Activated naive CD4-positive, alpha-beta T cell (primary cell): ENCODE data around the gene TRPV6.

Experiments
- DNase-seq, 4 experiments: peaks; one replicate each; lab custom pipeline; 2025; lab: John Stamatoyannopoulos, UW

The TRPV6 gene

DNA sequence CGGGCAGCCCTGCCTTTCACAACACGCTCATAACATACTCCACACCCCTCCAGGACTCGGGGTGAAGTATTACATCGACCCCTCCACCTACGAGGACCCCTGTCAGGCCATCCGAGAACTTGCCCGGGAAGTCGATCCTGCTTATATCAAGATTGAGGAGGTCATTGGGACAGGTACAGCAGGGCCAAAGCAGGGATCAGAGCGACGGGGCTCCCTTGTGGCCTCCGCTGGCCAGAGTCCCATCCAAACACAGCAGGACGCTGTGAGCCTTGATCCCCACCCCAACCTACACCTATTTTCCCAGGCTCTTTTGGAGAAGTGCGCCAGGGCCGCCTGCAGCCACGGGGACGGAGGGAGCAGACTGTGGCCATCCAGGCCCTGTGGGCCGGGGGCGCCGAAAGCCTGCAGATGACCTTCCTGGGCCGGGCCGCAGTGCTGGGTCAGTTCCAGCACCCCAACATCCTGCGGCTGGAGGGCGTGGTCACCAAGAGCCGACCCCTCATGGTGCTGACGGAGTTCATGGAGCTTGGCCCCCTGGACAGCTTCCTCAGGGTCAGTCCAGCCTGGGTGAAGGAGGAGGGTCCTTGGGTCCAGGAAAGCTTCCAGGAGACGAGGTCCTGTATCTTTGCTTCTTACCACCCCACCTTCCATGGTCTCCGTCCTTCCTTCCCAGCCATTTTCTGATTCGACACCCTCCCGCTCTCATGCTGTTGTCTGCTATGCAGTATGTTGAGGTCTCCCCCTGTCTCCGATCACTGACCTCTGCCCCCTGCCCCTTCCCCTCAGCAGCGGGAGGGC is 17.2 kb downstream of the TRPV6 start:
- no peak for DNase-seq

- DNase-seq: no peak
These were observed 18.0 kb downstream of the TRPV6 start for GRCh38 chr7:142867398-142868187.

DNA sequence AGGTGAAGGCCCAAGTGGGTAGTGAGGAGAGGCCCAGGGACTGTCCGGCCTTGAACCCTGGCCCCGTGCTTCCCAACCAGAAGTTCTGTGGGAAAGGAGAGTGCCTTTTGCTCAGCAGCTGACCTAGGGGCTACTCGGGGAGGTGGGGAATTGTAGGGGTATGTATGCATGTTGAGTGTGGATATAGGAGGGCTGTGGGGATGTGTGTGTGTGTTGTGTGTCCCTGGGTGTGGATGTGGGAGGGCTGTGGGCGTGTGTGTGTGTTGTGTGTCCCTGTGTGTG is 18.5 kb downstream of the TRPV6 start:
- no peak for DNase-seq

GRCh38 chr7:142866361-142867096 is 19.0 kb downstream of the TRPV6 start:
- no peak for DNase-seq

- no peak for DNase-seq
These were observed 19.8 kb downstream of the TRPV6 start for GRCh38 chr7:142865766-142866165.

DNA sequence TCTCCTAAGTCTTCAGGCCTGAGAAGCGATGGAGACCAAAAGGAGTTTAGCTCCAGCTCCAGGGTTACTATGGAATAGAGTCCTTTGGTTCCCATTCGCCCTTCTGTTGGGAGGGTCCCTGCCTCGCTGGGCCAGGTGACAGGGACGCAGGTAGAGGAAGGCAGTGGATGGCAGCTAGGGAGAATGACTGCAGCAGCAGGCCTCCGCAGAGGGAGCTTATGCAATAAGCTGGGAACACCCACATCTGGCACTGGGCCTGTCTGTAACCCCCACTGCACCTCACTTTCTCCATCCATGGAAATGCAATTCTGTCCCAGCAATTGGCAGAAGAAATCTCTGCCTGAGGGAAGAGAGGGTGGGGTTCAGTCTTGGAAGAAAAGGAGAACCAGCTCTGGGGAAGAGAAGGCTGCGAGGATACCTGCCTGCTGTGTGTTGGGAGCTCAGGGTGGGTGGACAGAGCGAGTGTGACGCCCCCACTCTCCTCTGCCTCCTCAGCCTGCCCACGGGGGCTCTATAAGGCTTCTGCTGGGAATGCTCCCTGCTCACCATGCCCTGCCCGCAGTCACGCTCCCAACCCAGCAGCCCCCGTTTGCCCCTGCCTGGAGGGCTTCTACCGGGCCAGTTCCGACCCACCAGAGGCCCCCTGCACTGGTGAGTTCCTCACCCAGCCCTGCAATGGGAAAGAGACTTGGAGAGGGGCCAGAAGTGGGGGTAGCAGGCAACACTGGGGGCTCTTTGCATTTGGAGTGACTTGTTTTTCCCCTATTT is 20.4 kb downstream of the TRPV6 start:
- no peak for DNase-seq

GRCh38 chr7:142863891-142864685 is 21.5 kb downstream of the TRPV6 start:
- DNase-seq: no peak

GRCh38 chr7:142862786-142863400 is 22.7 kb downstream of the TRPV6 start:
- DNase-seq: no peak

GRCh38 chr7:142862351-142862750 is 23.2 kb downstream of the TRPV6 start:
- no peak for DNase-seq

DNA sequence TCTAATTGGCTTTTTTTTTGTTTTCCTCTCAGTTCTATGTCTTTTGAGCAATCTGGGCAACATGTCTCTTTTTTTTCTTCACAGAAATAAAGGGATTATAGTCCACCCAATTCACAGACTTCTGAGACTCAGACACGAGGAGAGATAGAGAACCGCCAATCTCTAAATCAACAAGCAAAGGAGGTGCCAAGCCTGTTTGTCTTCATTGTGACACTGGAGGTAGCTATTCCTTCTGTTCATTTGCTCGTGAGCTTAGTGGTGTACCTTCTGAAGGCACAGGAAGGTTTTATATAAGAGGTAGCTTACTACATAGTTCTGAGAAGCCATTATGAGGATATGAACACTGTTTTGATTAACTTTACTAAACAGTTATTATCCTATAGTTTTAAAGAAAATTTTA is 24.6 kb downstream of the TRPV6 start:
- DNase-seq: no peak

DNA sequence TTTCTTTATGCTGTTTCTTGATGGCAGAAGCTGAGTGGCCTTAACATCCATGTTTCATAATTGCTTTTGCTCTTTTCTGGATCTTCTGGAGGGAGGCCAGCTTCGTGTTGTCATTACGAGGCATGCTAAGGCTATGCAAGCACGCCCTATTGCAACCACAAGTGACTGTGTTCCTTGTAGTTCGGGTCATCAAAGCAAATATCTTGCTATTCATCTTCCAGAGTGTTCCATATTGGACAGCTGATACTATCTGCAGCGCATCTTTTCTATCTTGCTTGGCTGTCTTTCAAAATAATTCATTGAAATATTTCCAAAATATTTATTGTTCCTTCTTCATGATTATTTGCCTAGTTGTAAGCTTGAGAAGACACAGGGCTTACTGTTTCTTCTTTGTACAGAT is 25.7 kb downstream of the TRPV6 start:
- DNase-seq: no peak

DNA sequence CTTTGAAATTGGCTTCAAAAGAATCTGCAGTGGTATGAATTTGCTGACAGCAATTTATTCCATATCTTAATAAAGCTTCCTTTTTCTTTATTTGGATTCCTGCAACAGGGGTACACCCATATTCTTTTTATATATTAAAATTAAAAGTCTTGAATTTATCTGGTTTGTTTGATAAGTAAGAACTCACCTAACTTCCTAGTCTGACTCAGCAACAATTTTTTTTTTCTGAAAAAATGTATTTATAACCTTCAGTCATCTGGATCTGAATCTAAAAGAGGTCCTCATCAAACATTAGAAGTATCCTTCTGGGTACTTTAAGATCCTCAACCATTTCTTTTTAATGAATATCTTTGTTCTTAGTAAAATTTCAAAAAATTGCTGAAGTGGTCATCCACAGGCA is 26.1 kb downstream of the TRPV6 start:
- DNase-seq: no peak

GRCh38 chr7:142857625-142858024 is 27.9 kb downstream of the TRPV6 start:
- DNase-seq: no peak

DNA sequence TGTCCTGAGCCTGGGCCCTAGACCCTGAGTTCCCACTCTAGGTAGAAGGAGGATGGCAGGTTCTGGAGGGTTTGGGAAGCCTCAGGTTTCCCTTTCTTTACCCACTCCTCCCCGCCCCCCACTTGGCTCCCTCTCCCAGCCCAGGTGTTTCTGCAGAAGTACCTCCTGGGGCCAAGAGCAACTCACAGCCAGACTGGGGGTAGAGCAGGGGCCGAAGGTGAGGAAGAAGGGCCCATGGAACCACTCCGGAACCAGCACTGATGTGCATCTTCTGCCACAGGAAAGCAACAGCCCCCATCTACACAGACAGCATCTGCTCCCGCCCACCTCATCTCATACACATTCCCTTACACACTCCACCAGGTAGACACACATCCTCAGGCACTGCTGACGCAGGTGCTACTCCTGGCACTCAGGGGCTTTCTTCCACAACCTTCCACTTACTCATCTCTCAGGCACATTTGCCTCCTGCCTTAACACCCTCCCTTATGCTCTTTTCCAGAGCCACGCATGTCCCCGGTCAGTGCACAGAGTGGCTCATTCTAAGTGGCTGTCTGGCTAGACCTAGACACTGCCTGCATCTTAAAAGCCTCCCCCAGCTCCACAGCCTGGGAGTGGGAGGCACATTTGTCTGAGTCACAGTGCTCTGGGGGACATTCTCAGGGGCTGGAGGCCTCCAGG is 28.8 kb downstream of the TRPV6 start:
- DNase-seq: no peak

GRCh38 chr7:142855756-142856564 is 29.6 kb downstream of the TRPV6 start:
- no peak for DNase-seq

DNA sequence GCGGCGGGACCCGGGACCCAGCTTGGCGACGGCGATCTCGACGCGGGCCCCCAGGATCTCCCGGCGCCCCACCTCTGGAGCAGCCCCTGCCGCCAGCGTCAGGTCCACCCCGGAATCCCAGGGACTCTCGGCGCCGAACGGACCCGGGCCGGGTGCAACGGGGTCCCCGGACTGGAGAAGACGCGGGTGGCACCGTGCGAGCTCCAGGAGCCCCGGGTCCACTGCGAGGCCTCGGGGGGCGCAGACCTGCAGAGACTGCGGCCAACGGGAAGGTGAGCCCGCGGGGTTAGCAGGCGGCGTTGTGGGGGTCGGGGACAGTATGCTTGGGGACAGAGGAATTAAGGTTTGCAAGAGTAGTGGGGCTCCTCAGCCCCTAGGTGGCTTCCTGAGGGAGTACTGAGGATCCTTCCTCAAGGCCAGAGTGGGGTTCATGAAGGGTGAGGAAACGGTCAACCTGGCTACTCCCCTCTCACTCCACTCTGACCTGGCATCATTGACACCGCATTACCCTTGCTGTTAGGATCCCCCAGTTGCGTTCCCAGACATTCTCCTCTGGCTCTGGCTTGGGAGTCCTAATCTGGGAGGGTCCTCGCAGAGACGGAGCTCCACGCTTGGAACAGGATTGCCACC is 30.3 kb downstream of the TRPV6 start:
- no peak for DNase-seq

GRCh38 chr7:142854372-142855113 is 31.0 kb downstream of the TRPV6 start, which contains the start of gene EPHB6:
Gene EPHB6 (plus strand): TSS chr7:142855076. CDS start chr7:142863228, 8,152 bp downstream.
- DNase-seq: peak in 2 of 4 experiments; percentile 14 to 55

- DNase-seq: peak; percentile 18 to 70 (median 38)
These were observed 31.7 kb downstream of the TRPV6 start for GRCh38 chr7:142853739-142854371.
